NAMALWA (cell line): ENCODE measurements around the gene BRD3OS.
A peak's percentile ranks its signal among the peaks of the same experiment; 100 is the strongest.
"Not testable (repeated sequence)": the region's sequence is repeated elsewhere in the genome, so short reads cannot be mapped to it uniquely, and the experiment has no call there.

ENCODE experiments used
- DNase-seq: peaks from one replicate; pipeline ENCODE4 v3.0.0-alpha.2; 2015; ENCODE audit warnings: low spot score

BRD3OS gene

DNA sequence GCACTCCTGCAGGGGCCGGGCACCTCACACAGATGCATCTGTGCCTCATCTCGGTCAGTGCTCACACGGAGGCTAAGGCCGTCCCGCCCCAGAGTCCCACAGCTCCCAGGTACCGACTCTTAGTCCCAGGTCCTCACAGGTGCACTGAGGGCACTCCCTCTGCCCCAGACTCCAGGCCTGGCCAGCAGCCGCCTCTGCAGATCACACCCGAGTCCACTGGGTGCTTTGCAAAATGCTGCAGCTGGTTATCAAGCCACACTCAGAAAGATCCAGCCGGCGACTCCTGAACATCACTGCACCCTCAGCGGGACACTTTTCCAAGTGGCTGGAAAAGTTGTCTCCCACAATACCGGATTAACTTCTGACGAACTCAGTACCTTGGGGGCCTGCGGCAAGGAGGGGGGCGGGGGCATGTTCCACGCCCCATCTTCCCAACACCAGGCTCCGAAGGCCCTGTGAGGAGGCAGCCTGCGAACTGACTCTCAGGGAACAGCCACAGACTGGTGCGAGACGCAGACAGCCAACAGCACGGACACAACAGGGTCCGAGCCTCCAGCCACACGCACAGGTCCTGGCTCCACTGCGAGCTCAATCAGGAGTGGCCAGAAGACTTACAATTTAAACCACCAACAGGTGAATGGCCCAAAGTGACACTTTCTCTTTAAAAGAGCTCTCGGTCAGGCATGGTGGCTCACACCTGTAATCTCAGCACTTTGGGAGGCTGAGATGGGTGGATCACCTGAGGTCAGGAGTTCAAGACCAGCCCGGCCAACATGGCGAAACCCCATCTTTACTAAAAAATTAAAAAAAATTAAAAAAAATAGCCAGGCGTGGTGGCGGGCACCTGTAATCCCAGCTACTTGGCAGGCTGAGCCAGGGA is 38.5 kb downstream of the BRD3OS start:
- no peak for DNase-seq

DNA sequence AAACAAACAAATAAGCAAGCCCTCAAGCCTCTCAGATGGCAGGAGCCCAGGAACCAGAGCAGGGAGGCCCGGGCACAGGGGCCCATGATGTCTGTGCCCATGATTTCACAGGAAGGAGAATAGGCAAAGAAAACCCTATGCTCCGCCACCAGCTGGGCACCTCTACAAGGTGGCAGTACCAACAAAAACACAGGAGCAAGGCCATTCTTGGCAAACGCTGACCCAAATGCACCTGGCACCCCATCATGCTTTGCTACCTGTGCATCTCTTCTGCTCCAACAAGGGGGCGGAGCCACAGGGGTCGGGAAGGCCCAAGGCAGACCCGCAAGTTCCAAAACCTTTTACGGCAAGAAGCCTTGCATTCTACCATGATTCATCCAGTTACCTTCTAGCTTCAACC is 39.4 kb downstream of the BRD3OS start:
- DNase-seq: no peak

DNA sequence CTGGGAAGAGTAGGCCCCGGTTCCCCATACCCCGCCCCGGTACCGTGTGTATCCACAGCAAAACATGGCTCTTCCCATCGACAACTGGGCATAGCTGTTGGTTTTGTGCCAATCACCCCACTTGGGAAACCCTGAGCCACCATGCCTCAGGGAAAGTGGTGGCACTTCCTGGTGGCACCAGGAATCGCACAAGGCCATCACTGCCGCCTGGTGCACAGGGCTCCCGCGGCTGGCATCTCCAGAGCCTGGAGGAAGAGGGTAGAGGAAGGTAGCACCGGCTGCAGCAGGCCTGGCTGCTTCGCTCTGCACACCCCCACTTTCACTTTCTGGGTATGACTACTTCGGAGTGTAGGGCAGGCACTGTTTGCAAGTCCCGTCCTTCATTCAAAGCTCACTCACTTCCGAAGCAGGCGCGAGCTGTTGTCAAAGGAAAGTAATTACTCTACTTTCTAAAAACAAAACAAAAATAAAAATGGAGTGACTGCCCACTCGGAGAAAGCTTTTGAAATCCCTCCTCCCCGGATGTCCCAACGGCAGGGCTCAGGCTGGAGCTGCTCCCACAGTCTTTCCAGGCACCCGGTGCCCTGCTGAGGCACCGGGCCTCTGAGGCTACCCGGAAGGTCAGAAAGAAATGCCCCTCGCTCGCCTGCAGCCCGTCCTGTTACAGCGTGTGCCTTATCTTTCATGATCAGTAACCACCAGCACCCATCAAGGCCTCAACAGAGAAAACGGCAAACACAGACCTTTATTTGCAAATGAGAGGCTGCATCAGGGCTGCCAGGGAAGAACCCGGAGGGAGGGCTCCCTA is 40.5 kb downstream of the BRD3OS start:
- DNase-seq: peak; percentile 69

DNA sequence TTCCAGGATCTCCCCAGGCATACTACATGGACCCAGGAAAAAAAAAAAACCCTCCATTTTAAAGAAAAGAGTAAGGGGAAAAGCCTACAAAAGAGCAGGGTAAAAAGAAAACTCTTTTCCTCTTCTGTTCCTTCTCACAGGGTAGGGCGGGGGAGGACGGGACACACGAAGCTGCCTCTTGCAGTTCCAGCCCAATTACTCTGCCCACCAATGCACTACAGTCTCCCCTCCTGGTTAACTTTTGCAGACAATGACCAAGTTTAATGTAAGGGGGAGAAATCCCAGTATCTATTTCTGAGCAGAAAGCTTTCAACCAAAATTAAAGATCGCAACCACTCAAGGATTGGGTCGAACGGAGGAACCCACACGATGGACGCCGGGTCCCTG is 41.2 kb downstream of the BRD3OS start:
- peak; percentile 43 for DNase-seq

DNA sequence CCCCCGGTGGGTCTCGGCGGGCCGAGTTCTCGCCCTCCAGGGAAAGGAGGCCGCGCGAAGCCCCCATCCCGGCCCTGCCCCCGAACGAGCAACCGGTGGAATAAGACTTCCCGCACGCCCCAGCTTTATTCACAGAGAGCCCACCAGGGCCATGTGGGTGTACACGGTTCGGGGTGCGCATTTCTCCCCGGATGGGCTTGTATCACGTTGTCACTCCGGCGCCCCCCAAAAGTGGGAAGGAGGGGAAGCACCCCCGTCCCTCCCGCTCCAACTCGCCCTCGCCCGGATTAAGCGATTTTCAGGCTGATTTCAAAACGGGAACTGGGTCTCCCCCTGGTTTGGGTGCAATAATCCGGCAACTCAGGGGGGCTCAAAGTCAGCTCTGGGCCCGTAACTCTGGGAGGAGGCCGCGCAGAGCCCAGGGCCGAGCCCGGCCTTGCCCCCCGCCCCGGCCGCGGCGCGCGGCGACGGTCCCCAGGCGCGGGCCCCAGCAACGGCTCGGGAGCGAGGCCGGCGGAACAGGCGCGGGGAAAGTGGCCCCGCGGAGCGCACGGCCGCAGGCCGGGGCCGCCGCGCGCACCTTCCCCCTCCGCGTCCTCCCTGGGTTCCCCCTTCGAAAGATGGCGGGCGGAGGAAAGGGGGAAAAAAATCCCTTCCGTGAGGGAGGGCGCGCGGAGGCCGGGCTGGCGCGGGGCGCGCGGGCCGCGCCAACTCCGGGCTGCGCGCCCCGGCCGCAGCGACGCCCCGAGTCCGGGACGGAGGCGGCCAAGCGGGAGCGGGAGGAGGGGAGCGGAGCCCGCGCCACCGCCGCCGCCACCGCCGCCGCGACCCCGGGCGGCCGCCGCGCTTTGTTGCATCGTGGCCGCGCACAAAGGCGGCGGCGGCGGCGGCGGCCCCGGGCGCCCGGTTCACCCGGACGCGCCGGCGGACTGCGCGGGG is 41.9 kb downstream of the BRD3OS start:
- peak; percentile 50 for DNase-seq

DNA sequence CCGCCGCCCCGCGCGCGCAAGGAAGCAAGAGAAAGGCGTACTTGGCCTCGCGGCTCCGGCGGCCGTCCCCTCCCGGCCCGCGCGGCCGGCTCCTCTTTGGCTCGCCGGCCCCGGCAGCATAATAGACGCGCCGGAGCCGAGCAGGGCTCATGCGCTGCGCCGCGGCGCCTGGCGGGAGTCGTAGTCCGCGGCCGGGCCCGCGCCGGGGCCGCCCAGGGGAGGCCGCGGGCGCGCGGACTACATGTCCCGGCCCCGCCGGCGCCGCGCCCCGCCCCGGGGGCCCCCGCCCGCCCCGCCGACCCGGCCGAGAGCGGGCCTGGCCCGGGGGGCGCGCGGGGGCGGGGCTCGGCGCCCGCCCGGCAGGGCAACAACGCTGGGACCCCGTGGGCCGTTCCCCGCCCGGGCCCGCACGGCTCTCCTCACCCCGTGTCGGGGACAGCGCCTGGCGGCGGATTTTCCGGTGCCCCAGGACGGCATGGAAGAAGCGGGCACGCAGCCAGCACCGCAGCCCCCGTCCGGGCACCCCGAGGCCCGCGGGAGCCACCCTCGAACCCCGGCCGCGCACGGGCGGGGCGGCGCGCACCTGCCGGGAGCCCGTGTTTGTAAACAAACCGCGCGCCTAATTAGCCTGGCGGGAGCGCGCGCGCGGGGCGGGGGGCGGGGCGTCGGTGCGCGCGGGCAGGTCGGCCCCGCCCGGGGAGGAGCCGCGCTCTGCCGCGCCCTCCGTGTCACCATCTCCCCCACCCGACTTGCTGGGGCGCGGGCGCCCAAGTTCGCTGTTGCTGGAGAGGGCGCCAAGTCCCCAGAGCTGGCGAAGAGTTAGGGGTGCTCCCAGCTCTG is 42.8 kb downstream of the BRD3OS start, which contains the start of gene BRD3:
Gene BRD3 (minus strand): TSS at position 123 of the 840 bp plus-strand sequence. CDS start 14,549 bp downstream, outside the sequence.
- peak; percentile 89 for DNase-seq

DNA sequence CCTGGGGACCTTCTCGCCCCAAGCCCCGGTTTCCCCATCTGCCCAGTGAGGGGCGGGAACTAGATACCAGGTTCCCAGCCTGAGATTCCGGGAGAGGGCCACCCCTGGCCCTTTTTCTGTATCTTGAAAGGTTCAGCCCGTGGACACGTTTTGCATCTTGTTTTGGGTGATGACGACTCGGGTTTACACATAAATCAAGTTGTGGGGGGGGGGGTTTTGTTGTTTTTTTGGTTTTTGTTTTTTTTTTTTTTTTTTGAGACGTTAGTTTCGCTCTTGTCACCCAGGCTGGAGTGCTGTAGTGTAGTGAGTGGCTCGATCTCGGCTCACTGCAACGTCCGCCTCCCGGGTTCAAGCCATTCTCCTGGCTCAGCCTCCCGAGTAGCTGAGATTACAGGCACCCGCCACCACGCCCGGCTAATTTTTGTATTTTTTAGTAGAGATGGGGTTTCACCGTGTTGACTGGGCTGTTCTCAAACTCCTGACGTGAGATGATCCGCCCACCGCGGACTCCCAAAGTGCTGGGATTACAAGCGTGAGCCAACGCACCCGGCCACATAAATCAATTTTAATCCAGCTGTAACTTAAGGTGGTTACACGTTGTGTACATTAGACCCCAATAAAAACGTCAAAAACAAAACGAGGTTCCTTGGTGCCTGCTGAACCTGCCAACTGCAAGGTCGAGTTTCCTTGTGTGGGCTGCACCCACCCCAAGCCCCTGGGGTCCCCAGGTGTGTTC is 43.6 kb downstream of the BRD3OS start:
- DNase-seq: no peak

DNA sequence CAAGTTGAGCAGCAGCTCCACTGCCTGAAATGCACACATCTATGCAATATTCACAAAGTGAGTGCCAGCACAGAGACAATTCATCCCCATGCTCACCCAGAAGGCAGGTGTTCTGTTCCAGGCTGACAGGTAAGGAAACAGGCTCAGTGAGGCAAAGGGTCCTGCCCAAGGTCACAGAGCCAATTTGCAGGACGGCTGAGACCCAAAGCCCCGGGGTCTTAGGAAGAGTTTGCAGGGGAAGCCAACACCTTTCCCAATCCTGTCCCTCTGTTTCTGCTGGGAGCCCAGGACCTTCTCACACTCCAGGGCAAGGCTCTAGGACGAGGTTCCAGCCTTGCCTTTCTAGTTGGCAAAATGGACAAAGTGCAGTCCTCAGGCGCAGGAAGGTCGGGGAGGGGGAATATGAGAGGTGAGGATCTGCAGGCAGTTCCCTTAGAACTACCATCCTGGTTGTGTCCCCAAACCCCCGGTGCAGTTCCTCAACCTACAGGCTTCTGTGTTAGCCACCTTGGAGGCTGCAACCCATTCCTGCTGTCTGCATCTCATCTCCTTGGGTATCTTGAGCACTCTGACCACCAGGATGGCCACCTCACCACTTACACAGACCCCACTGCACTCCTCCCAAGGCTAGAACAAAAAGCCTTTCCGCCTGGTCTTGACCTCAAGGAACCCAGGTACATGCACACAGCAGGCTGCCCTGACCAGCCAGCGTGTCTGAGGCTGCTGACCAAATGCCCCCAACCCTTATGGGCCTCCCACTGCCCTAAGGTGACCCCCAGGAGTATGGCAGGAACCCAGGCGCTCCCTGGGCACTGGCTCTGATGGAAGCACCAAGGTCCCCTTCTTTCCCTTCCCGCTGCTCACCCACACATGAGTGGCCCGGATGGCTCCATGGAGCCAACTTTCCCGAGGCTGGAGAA is 44.5 kb downstream of the BRD3OS start:
- DNase-seq: no peak

DNA sequence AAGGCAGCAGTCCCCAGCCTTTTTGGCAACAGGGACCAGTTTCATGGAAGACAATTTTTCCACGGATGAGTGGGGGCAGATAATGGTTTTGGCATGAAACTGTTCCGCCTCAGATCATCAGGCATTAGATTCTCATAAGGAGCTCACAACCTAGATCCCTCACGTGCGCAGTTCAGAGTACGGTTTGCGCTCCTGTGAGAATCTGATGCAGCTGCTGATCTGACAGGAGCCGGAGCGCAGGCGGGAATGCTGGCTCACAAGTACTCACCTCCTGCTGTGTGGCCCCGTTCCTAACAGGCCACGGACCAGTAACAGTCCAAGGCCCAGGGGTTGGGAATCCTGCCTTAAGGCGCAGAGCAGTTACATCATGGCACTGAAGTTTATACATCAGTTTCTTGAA is 45.9 kb downstream of the BRD3OS start:
- no peak for DNase-seq

DNA sequence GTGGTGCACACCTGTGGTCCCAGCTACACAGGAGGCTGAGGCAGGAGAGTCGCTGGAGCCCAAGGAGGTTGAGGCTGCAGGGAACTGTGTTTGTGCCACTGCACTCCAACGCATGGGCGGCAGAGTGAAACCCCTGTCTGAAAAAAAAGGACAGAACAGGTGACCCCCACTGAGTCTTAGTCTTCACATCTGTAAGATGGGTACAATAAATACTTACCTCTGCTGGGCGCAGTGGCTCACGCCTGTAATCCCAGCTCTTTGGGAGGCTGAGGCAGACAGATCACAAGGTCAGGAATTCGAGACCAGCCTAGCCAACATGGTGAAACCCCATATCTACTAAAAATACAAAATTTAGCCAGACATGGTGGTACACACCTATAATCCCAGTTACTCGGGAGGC is 47.4 kb downstream of the BRD3OS start:
- not testable (repeated sequence) for DNase-seq

DNA sequence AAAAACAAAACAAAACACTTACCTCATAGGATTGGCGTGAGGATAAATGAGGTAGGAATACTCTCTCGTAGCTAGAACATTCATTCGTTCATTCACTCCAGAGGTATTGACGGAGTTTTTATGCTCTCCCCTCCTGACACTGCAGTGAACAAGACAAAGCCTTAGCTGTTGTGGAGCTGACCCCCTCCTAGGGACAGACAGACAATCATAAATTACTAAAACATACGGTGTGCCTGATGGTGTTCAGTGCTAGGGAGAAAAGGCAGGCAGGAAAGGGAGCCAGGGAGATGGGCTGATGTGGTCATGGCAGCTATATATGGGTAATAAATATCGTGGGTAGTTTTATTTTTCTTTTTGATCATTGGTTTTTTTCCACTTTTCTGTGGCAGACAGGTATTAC is 48.2 kb downstream of the BRD3OS start:
- no peak for DNase-seq

DNA sequence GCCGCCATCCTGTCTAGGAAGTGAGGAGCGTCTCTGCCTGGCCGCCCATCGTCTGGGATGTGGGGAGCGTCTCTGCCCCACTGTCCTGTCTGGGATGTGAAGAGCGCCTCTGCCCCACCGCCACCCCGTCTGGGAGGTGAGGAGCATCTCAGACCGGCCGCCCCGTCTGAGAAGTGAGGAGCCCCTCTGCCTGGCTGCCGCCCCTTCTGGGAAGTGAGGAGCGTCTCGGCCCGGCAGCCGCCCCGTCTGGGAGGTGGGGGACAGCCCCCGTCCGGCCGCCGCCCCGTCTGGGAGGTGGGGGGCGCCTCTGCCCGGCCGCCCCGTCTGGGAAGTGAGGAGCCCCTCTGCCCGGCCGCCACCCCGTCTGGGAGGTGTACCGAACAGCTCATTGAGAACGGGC is 50.4 kb downstream of the BRD3OS start:
- not testable (repeated sequence) for DNase-seq

DNA sequence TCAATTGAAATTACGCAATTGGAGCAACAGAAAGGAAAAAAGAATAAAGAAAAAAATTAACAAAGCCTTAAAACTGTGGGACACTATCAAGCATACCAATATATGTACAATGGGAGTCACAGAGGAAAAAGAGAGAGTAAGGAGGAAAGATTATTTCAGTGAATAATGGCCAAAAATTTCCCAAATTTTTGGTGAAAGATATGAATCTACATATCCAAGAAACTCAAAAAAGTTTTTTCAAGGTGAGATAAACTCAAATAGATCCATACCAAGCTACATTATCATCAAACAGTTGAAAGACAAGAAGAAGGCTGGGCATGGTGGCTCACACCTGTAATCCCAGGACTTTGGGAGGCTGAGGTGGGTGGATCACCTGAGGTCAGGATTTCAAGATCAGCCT is 51.4 kb downstream of the BRD3OS start:
- no peak for DNase-seq
